ENCODE measurements around the gene LAMB3.

The LAMB3 gene

DNA sequence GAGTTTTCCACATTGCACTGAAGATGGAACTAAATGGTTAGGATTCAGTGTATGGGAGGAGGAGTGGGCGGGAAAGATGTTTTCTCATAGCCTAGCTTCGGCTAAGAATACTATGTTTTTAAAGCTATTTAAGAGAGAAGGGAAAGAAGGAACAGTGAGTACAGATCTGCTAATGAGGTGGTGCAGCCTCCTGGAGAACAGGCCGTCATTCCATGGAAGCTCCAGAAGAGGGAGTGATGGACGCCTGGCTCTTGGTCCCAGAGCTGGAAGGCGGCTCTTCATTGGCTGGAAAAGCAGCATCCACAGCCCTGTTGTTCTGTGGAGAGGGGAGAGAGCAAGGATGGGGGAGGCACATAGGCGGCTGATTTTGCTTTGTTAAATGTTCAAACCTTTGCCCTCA is 61.8 kb downstream of the LAMB3 start:
- no peak for DNase-seq

DNA sequence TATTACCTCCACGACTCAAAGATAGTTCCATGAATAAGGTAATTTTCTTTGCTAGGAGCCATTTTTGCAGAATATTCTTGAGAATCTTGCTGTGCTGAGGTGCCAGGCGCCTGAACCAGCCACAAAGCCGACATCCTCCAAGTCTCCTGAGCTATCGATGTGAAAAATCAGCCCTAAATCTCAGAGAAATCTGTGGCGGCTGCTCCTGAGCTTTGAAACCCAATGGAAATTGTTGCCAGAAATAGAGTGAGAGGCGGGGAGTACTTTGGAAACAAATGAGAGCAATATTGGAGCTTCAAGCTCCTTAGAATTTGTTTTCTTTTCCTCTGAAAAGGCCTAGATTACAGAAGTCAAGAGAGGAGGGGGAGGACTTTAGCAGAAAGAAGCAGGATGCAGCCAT is 62.4 kb downstream of the LAMB3 start:
- no peak for DNase-seq

DNA sequence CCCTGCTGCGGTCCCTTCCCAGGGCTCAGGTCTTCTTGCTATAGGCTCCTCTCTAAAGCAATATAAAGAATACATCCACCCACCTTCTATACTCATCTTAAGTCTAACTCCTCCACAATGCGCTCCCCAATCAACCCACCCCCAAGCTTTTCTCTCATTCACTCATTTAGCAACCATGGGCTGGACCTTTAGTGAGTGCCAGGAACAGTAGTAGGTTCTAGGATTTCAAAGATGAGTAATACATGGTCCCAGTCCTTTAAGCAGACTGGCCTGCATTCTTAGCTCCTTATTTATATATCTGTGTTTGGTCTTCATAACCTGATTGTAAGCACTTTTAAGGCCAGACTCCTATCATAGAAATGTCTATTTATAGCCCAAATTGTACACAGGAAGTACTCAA is 62.8 kb downstream of the LAMB3 start:
- no peak for DNase-seq

DNA sequence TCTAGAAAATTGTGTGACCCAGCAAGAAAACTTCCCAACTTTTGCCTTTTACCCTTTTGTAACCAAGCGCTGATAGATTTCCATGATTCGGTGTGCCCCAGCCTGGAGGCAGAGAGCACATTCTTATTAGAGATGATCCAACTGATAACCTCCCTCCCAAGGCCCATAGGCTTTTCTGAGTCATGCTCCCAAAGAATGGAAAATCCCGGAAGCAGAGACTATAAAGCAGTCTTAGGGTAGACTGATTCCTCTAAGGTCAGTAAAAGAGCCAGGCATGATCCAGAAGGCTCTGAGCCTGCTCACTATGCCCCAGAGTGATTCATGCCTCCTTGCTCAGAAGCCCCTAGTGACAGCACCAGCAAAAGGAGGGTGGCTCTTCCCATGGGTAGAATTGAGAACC is 64.4 kb downstream of the LAMB3 start:
- DNase-seq = no peak

DNA sequence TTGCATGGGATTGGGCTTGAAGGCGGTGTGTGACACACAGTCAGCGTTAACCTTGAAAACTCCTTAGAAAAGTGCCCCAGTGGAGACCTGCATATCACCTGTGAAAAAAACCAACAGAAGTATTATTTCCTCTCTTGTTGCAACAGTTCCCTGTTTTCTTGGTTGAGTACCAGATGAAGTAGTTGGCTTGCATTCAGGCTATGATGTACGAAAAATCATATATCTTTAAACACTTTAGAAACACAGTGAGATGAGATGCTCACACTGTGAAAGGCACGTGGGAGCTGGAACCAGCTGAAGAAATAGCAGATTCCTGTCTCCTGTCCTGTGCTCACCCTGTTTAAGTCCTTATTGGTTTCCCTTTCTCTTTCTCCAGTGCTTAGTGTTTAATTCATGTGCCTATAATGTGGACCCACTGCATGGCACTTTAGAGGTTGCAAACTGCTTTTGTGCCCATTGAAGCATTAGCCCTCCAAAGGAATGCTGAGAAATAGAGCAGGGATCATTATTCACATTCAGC is 65.9 kb downstream of the LAMB3 start:
- DNase-seq = no peak

DNA sequence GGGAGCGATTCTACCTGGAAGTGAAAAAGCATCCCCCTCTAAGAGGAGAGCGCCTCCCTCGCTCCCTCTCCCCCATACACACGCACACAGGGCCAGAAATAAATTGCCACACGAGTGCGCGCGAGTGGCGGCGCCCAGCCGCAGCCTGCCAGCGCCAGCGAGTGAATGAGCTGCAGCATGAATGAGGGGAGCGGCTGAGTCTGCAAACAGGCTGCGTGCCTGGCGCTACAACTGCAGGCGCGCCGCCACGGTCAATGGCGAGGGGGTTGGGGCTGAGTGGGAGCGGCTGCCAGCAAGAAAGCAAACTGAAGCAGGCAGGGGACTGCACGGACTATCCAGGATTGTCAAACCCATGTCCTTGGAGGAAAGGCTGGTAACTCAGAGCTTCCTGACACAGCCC is 66.6 kb downstream of the LAMB3 start:
- no peak for DNase-seq

DNA sequence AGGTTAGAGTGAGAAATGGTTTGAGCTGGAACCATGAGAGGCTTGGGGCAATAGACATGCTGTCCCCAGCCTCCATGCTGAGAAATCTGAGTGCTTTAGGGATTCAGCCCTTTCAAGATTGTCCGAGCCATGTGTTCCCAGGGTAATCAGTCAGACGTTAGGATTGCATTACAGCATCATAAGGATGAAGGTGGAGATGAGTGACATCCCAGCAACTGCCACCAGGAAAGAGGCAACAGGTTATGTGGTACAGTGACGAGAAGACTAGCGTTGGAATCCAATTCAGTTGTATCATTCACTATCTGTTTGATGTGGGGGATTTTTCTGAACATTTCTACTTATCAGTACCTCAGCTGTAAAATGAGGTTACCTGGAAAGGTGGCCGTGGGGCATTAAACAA is 67.0 kb downstream of the LAMB3 start:
- no peak for DNase-seq

DNA sequence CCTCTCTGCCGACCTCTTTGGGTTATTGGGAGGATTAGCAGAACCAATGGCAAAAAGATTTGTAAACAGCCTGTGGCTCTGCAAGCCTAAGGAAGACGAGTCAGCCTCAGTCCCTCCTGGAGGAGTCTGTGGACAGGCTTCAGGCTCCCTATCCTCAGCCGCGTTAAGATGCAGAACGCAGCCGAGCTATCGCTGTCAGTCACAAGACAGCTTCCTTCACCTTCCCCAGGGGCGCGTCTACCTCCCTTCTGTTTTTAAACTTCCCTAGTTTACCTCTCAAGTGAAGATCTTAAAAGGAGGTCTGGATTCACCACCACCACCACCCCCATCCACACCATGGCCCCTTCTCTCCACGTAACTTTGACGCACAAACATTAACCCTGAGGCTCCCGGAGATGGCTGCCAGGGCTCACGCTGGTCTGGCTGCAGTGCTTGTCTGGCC is 68.0 kb downstream of the LAMB3 start:
- DNase-seq = no peak

DNA sequence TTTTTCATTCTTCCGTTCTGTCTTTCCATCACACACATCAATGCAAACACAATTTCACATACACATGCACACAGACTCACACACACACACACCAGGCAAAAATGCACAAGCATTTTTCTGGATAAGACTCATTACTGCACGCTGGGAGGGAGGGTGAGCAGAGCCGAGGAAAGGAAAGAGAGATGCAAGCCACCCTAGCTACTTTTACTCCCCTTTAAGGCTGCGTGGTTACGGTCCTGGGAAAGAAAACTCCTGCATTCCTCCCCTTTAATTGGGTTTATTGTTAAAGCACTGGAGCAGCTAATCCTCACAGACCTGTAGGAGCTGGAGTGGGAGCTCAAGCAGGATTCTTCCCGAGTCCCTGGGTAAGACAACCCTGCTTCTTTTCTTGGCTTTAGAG is 68.8 kb downstream of the LAMB3 start, which contains the start of gene CAMK1G:
Gene CAMK1G, plus strand, starts transcription at position 307 of the 400 bp plus-strand sequence. CDS start 11,270 bp downstream, outside the sequence.
- DNase-seq = no peak

DNA sequence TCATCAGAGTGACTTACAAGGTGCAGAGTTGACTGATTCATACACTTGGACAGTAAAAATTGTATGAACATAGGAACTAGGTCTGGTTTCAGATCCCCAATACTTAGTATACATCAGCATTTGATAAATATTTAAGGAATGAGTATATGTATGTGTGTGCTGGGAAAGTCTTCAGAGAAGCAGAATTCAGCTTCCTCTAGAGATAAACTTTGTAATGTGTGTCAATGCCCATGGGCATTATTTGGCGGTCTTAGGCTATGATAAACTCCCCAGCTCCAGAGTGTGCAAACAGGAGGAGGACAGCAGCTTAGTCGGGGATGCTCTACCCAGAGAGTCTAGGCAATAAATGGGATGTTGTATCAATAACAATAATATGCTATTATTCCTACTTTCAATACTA is 71.6 kb downstream of the LAMB3 start:
- DNase-seq = no peak

DNA sequence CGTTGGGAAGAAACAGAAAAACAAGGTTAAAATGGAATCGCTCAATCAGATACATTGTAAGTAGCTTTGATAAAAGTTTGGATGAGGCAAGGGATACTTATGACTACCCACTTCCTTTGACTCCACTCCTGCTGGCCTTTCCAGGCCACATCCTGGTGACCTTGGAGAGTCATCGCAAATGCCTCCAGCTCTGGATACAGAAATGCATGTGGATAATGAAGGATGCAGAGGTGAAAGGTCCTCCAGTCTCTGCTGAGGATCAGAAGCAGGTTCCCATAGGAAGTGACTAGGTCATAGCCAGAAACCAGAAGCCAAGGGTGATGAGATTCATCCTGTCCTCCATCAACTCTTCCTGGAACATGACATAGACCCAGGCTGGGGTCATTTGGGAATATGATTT is 74.9 kb downstream of the LAMB3 start:
- DNase-seq = no peak

DNA sequence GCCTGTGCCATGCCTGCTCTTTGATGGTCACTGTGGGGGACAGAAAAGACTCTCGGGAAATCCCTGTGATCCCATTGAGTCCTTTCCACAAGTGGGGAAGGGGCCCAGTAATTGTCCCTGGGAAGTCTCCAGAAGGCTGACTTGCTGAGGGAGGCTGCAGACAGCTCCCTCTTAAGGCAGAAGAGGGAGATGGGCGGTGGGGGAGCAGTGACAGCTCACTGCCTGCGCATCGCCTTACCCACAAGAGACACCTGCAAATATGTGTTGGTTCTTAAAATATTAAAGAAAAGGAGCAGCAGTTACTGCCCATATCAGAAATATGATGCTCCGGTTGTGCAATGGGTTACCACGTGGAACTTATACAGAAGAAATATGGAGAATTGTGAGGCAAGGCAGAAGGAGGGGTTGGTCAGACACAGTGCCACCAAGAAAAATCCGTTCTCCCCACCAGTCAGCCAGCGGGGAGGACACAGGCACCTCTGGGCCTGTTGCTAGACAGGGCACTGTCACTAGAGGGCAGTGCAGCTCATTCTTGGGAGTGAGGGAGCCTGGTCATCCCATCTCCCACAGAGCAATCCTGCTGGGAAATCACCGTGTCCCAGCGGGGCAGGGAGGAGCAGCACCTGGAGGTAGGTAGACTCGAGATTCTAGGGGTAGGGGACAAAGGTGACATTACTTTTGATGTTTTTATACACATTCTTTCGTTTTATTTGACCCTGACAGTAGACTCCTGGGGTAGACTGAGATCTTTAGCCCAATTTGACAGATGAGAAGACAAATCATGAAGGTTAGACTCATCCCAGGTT is 75.6 kb downstream of the LAMB3 start:
- DNase-seq = peak; percentile 79

DNA sequence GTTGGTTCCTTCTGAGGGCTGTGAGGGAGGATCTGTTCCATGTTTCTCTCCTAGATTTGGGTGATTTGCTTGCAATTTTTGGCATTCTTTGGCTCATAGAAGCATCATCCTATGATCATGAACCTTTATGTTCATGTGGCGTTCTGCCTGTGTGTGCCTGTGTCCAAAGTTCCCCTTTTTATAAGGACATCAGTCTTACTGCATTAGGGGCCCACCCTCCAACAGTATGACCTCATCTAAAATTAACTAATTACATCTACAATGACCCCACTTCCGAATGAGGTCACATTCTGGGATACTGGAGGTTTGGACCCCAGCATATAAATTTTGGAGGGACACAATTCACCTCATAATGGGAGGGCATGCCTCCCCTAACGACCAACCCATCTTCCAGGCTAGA is 81.5 kb downstream of the LAMB3 start:
- DNase-seq = no peak

DNA sequence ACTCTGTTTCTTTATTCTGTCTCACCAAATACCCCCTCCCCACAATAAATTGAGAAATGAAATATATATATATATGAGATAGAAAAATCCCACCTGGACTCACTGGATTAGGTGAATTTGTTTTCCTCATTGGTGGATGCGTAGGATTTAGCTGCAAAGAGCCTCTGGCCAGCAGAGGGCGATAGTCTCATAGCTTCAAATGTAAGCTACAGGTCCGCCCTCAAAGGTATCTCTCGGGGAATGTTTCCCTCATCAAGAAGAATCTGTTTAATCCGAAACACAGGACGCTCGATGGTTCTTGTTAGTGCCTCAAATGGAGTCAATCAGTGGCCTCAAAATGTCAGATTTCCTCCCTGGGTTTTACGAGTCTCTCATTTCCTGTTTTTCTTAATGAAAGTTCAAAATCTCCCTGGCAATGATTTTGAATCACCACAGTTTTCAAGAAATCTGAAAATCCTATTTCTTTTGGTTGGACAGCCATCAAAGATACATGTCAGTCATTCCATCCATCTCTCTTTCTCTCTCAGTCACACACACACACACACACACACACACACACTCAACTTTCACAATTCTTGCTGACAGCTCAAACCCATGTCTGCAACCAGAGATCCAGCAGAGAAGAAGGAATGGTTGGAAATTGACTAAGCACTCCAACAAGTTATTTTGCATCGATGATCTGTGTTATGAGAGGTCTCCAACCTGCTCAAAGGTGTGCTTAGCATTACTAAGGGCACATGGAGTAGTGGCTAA is 82.6 kb downstream of the LAMB3 start:
- DNase-seq = peak; percentile 68

DNA sequence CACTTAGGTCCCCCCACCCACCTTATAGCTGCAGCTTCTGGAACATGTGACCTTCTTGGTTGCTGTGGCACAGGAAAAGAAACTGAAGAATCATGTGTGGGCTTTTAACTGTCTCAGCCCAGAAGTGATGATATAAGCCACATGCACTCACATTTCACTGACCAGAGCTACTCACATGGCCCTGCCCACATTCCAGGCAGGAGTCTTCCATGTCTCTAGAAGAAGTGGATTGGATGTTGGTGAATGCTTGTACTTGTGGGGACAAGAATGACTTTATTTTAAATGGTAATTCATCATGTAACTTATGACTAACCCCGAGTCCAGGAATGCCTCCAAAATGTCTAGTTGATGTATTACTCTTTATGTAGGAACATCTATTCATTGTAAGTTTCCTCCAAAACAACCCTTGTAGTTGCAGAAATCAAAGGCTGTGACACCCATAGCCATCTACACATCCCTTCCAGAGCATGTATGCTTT is 84.5 kb downstream of the LAMB3 start:
- DNase-seq = no peak

DNA sequence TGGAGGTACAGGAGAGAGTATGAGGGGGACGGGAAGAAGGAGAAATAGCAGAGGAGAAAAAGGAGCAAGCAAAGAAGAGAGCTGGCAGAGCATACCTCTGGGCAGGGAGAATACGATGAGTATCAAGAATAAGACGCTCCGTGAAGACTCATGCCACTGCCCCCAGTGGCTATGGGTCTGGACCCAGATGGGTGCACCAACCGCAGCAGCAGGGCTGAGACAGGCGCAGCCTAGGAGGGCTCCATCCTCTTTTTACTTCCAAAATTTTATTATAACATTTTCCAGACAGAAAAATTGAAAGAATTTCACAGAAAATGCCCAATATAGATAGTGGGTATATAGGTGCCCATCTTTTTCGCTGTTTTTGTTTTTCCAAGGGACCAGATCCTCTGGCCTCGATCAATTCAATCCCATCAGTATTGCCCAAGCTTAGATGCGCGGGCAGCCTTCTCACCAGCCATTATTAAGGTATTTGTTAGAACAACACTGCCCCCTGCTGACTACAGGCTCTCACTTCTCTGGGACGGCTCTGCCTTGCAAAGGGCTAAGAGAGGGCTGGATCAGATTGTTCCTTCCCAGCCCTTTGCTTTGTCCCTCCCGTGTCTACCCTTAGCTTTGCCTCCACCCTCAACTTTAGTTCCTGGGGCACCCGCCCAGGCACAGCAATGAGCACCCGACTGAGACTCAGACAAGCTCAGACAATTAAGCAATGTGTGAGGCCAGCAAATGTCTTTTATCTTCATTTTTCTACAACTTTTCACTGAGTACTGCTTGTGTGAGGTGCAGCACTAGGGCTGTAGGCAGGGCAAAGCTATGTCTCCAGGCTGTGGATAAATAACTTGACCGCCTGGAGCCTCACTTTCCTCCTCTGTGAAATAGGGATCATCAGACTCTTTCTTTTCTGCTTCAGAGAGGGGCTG is 86.2 kb downstream of the LAMB3 start:
- peak; percentile 72 for DNase-seq

Measured in activated CD4-positive, CD25-positive, alpha-beta regulatory T cell treated with anti-CD3 and anti-CD28 coated beads, Interleukin-2, amount 50 U/mL, for 72 hours (primary cell).